ENCODE measurements around the gene TRIM43.
"Not testable (repeated sequence)": the region's sequence is repeated elsewhere in the genome, so short reads cannot be mapped to it uniquely, and the experiment has no call there.

- not testable (repeated sequence) for TF ChIP-seq POLR2A, CTCF (IDR thresholded peaks at IDR 0.05)
Measured at GRCh38 chr2:95645312-95645711, 53.5 kb downstream of the TRIM43 start.
